WTC11 (cell line): ENCODE measurements around the gene REEP1.

Experiments used
- ARID4B ChIP-seq: sonication (generic); formaldehyde crosslinking; IDR thresholded peaks from 2 replicates; pipeline ENCODE4 v1.8.0; 2023; ENCODE audit warnings: missing genetic modification reagents, mild to moderate bottlenecking, borderline replicate concordance
- FOXJ3 ChIP-seq: sonication (generic); formaldehyde crosslinking; IDR thresholded peaks from 2 replicates; pipeline ENCODE4 v1.9.0; 2021; ENCODE audit warnings: missing genetic modification reagents, mild to moderate bottlenecking, borderline replicate concordance
- FOXP1 ChIP-seq: sonication (generic); formaldehyde crosslinking; IDR thresholded peaks from 2 replicates; pipeline ENCODE4 v1.8.0; 2022; ENCODE audit warnings: missing genetic modification reagents, mild to moderate bottlenecking, moderate library complexity, borderline replicate concordance
- TF ChIP-seq, protein P1 (sequence below): fragments of 200-600 bp; IDR thresholded peaks from 2 replicates; pipeline ENCODE4 v1.8.0; 2022; ENCODE audit warnings: antibody characterized with exemption

DNA sequence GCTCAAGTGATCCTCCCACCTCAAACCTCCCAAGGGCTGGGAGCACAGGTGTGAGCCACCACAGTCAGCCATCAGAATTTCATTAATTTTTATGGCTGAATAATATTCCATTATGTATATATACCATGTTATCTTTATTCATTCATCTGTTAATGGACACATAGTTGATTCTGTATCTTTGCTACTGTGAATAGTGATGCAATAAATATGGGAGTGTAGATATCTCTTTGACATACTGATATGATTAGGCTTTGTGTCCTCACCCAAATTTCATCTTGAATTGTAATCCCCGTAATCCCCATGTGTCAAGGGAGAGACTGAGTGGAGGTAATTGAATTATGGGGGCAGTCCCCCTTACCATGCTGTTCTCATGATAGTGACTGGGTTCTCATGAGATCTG is 38.2 kb upstream of the REEP1 start:
- TF ChIP-seq, protein P1, sequence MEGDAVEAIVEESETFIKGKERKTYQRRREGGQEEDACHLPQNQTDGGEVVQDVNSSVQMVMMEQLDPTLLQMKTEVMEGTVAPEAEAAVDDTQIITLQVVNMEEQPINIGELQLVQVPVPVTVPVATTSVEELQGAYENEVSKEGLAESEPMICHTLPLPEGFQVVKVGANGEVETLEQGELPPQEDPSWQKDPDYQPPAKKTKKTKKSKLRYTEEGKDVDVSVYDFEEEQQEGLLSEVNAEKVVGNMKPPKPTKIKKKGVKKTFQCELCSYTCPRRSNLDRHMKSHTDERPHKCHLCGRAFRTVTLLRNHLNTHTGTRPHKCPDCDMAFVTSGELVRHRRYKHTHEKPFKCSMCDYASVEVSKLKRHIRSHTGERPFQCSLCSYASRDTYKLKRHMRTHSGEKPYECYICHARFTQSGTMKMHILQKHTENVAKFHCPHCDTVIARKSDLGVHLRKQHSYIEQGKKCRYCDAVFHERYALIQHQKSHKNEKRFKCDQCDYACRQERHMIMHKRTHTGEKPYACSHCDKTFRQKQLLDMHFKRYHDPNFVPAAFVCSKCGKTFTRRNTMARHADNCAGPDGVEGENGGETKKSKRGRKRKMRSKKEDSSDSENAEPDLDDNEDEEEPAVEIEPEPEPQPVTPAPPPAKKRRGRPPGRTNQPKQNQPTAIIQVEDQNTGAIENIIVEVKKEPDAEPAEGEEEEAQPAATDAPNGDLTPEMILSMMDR: no peak
- TF ChIP-seq FOXJ3 (no peak), ARID4B (CRISPR knock-in tag) (no peak), FOXP1 (no peak)
